Measurements from ENCODE around the gene SGK2.

Gene SGK2

GRCh38 chr20:43558412-43559146 is at the start of gene SGK2:
Gene SGK2, plus strand, starts transcription at chr20:43559027. Its CDS starts 7,469 bp downstream, at chr20:43566496.
- no peak for DNase-seq (ENCODE audit: low read depth)

GRCh38 chr20:43511879-43512278 is 46.9 kb upstream of the SGK2 start:
- DNase-seq (ENCODE audit: low read depth): no peak

GRCh38 chr20:43513372-43513930 is 45.4 kb upstream of the SGK2 start:
- DNase-seq (ENCODE audit: low read depth): no peak

GRCh38 chr20:43513931-43514647 is 44.7 kb upstream of the SGK2 start:
- peak; percentile 74 for DNase-seq (ENCODE audit: low read depth)

- no peak for DNase-seq (ENCODE audit: low read depth)
Measured at GRCh38 chr20:43514648-43514999, 44.2 kb upstream of the SGK2 start.

- DNase-seq (ENCODE audit: low read depth): no peak
Measured at GRCh38 chr20:43515628-43516027, 43.2 kb upstream of the SGK2 start.

- DNase-seq (ENCODE audit: low read depth): no peak
Measured at GRCh38 chr20:43516251-43516824, 42.5 kb upstream of the SGK2 start.

GRCh38 chr20:43520074-43520630 is 38.7 kb upstream of the SGK2 start:
- DNase-seq (ENCODE audit: low read depth): no peak

- no peak for DNase-seq (ENCODE audit: low read depth)
Measured at GRCh38 chr20:43525021-43525420, 33.8 kb upstream of the SGK2 start.

- no peak for DNase-seq (ENCODE audit: low read depth)
Measured at GRCh38 chr20:43528258-43528875, 30.5 kb upstream of the SGK2 start.

GRCh38 chr20:43529051-43529450 is 29.8 kb upstream of the SGK2 start:
- DNase-seq (ENCODE audit: low read depth): no peak

GRCh38 chr20:43529457-43530153 is 29.2 kb upstream of the SGK2 start:
- no peak for DNase-seq (ENCODE audit: low read depth)

- no peak for DNase-seq (ENCODE audit: low read depth)
Measured at GRCh38 chr20:43530321-43531090, 28.3 kb upstream of the SGK2 start.

- no peak for DNase-seq (ENCODE audit: low read depth)
Measured at GRCh38 chr20:43531091-43531443, 27.8 kb upstream of the SGK2 start.

- no peak for DNase-seq (ENCODE audit: low read depth)
Measured at GRCh38 chr20:43532416-43533055, 26.3 kb upstream of the SGK2 start.

- no peak for DNase-seq (ENCODE audit: low read depth)
Measured at GRCh38 chr20:43533060-43533459, 25.8 kb upstream of the SGK2 start.

- DNase-seq (ENCODE audit: low read depth): no peak
Measured at GRCh38 chr20:43534016-43534415, 24.8 kb upstream of the SGK2 start.

- no peak for DNase-seq (ENCODE audit: low read depth)
Measured at GRCh38 chr20:43534791-43535350, 24.0 kb upstream of the SGK2 start.

- DNase-seq (ENCODE audit: low read depth): no peak
Measured at GRCh38 chr20:43535370-43536004, 23.3 kb upstream of the SGK2 start.

All from stimulated activated CD8-positive, alpha-beta memory T cell treated with anti-CD3 and anti-CD28 coated beads, Interleukin-15, amount 100 ng/mL, for 1 hour (primary cell).